ENCODE measurements around the gene CNTNAP2. TPM values are rescaled to one million over a fixed set of nuclear protein-coding genes. Genes with fewer than 3 reads are reported as not detected.

Gene CNTNAP2
- total RNA-seq, 1 donor from 2014 or later = 0.59 TPM

- intact Hi-C loops (cut with DNase I) = no loop called here
- ATAC-seq = no peak
- H3K4me3 ChIP-seq = no peak overlapping the region
- DNase-seq = no peak
- H3K27ac ChIP-seq = no peak overlapping the region
- H3K9me3 ChIP-seq = no peaks in the 10 kb centered on the region
- no peaks in the 10 kb centered on the region for H3K36me3 ChIP-seq
- H3K27me3 ChIP-seq (ENCODE audit: low read depth) = no peaks in the 10 kb centered on the region
- no peak for TF ChIP-seq CTCF (IDR thresholded peaks at IDR 0.05)
- no peaks in the 10 kb centered on the region for H3K4me1 ChIP-seq
These were observed 1145.1 kb downstream of the CNTNAP2 start for GRCh38 chr7:147261693-147262092.

- DNase-seq (no peak), ATAC-seq (no peak)
- Histone ChIP-seq H3K27ac (no peak overlapping the region), H3K4me1 (no peaks in the 10 kb centered on the region), H3K36me3 (no peaks in the 10 kb centered on the region), H3K9me3 (no peaks in the 10 kb centered on the region), H3K4me3 (no peak overlapping the region), H3K27me3 (ENCODE audit: low read depth) (no peaks in the 10 kb centered on the region)
- no peak for TF ChIP-seq CTCF (IDR thresholded peaks at IDR 0.05)
- intact Hi-C loops (cut with DNase I) = no loop called here
These were observed 1148.9 kb downstream of the CNTNAP2 start for GRCh38 chr7:147265528-147265927.

GRCh38 chr7:147276106-147276505 lies 1159.5 kb downstream of the CNTNAP2 start:
- no peak overlapping the region for H3K27ac ChIP-seq
- no peaks in the 10 kb centered on the region for H3K9me3 ChIP-seq
- no peak overlapping the region for H3K4me3 ChIP-seq
- H3K27me3 ChIP-seq (ENCODE audit: low read depth) = no peaks in the 10 kb centered on the region
- no peak for ATAC-seq
- no peaks in the 10 kb centered on the region for H3K36me3 ChIP-seq
- intact Hi-C loops (cut with DNase I) = no loop called here
- DNase-seq = no peak
- H3K4me1 ChIP-seq = no peaks in the 10 kb centered on the region
- no peak for TF ChIP-seq CTCF (IDR thresholded peaks at IDR 0.05)

GRCh38 chr7:147276783-147277370 lies 1160.3 kb downstream of the CNTNAP2 start:
- no peaks in the 10 kb centered on the region for H3K9me3 ChIP-seq
- intact Hi-C loops (cut with DNase I) = no loop called here
- TF ChIP-seq CTCF (IDR thresholded peaks at IDR 0.05) = no peak
- H3K4me3 ChIP-seq = no peak overlapping the region
- H3K36me3 ChIP-seq = no peaks in the 10 kb centered on the region
- no peaks in the 10 kb centered on the region for H3K27me3 ChIP-seq (ENCODE audit: low read depth)
- no peaks in the 10 kb centered on the region for H3K4me1 ChIP-seq
- H3K27ac ChIP-seq = no peak overlapping the region
- ATAC-seq = no peak
- DNase-seq = no peak

- Histone ChIP-seq H3K27me3 (ENCODE audit: low read depth) (no peaks in the 10 kb centered on the region), H3K4me1 (no peaks in the 10 kb centered on the region), H3K36me3 (no peaks in the 10 kb centered on the region), H3K9me3 (no peaks in the 10 kb centered on the region), H3K4me3 (no peak overlapping the region), H3K27ac (no peak overlapping the region)
- no peak for DNase-seq
- no peak for ATAC-seq
- no peak for TF ChIP-seq CTCF (IDR thresholded peaks at IDR 0.05)
- intact Hi-C loops (cut with DNase I) = no loop called here
These were observed 1162.9 kb downstream of the CNTNAP2 start for GRCh38 chr7:147279514-147279913.

All from lower lobe of right lung (tissue), 2 donors.